Measurements from ENCODE around the gene LBX2. TPM values are rescaled to one million over a fixed set of nuclear protein-coding genes. Genes with fewer than 3 reads are reported as not detected.

The LBX2 gene
- polyA plus RNA-seq, 1 of the 3 experiments (the other 2 are of a cell fraction) = 0.03 TPM

DNA sequence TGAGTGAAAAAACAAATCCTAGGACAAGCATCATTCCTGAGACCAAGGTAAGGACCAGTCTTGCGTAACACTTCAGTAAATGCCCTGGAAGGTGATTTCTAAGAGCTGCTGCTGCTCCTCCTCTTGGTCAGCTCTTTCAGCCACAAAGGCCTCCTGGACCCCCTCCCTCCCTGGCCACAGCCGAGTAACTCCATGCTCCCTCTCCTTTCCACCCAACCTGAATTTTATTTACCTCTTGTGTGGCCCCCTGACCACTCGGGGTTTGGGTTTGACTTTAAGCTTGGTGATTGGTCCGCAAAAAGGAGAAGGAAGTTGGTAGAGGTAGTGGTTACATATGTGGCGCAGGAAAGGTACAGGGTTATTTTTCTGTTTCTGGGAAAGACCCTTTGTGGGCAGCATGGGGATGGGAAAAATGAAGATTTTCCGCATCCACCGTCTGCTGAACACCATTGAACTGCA, 39.5 kb upstream of the LBX2 start:
- H3K27ac ChIP-seq (ENCODE audit: low read depth in 2 of 2, low read length in 1 of 2) = no peak overlapping the region
- no peaks in the 10 kb centered on the region for H3K4me1 ChIP-seq (ENCODE audit: control insufficient read depth in 1 of 2, insufficient read depth in 2 of 2, low read depth in 1 of 2, low read length in 1 of 2)
- H3K4me3 ChIP-seq (ENCODE audit: low read depth in 2 of 2, low read length in 1 of 2) = no peak overlapping the region
- peaks cover 4 to 6% of the 10 kb centered on the region in 2 experiments for H3K36me3 ChIP-seq (replicated peaks in 1 of 2; ENCODE audit: control insufficient read depth in 1 of 2, insufficient read depth in 2 of 2, low read length in 1 of 2)
- H3K27me3 ChIP-seq (ENCODE audit: insufficient read depth) = no peaks in the 10 kb centered on the region
- no peak overlapping the region for H3K4me2 ChIP-seq
- no peaks in the 10 kb centered on the region for H3K79me2 ChIP-seq (ENCODE audit: insufficient read depth)
- H3K9me2 ChIP-seq = no peaks in the 10 kb centered on the region
- no peaks in the 10 kb centered on the region for H3K9me3 ChIP-seq
- no peak for DNase-seq
- H4K20me1 ChIP-seq (ENCODE audit: insufficient read depth) = no peaks in the 10 kb centered on the region
- H2AFZ ChIP-seq (ENCODE audit: low read depth) = no peak overlapping the region
- peaks cover 5% of the 10 kb centered on the region for H3F3A ChIP-seq (replicated peaks; ENCODE audit: insufficient read depth)
- no peak for TF ChIP-seq JUND (IDR thresholded peaks at IDR 0.05)
- TF ChIP-seq, protein P1, sequence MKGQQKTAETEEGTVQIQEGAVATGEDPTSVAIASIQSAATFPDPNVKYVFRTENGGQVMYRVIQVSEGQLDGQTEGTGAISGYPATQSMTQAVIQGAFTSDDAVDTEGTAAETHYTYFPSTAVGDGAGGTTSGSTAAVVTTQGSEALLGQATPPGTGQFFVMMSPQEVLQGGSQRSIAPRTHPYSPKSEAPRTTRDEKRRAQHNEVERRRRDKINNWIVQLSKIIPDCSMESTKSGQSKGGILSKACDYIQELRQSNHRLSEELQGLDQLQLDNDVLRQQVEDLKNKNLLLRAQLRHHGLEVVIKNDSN (IDR thresholded peaks at IDR 0.05; ENCODE audit: borderline replicate concordance, low read depth) = no peak
- TF ChIP-seq EP300 (IDR thresholded peaks at IDR 0.05; ENCODE audit: borderline replicate concordance in 1 of 2, low read depth in 1 of 2, low read length in 1 of 2) = no peak
- TF ChIP-seq ELF1 (IDR thresholded peaks at IDR 0.05) = no peak
- TF ChIP-seq GATA2 (CRISPR knock-in tag; IDR thresholded peaks at IDR 0.05) = no peak
- TF ChIP-seq FOXM1 (IDR thresholded peaks at IDR 0.05; ENCODE audit: low read depth) = no peak
- TF ChIP-seq REST (IDR thresholded peaks at IDR 0.05; ENCODE audit: low read depth, low read length) = no peak
- no peak for TF ChIP-seq CHD2 (IDR thresholded peaks at IDR 0.05; ENCODE audit: low read length, partially characterized antibody)
- no peak for TF ChIP-seq YY1 (IDR thresholded peaks at IDR 0.05; ENCODE audit: low read depth)
- CTCF ChIA-PET = no interaction called here
- POLR2A ChIA-PET = no interaction called here
- WGBS (ENCODE audit: low lambda C conversion rate) = 90% methylated on average over 7 of the region's 7 CpGs
- no peak overlapping the region for H3K9ac ChIP-seq

DNA sequence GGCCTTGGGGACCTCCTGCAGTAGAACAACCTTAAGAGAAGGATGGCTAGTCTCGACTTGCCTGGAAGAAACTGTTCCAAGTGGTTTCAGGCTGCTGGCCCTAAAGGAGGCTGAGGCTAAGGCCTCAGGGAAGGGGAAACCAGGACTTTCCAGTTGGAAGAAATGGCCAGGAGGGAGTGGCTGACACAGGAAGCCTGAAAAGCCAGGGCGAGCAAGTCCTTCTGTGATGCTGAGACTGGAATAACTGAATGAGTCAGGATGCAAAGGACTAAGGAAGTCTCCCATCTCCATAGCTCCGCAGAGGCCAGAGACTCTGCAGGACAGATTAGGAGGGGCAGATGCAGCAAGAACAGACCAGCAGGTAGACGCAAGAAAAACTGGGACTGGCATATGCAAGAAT, 37.7 kb upstream of the LBX2 start:
- no peaks in the 10 kb centered on the region for H3K4me1 ChIP-seq (ENCODE audit: control insufficient read depth in 1 of 2, insufficient read depth in 2 of 2, low read depth in 1 of 2, low read length in 1 of 2)
- no peaks in the 10 kb centered on the region for H4K20me1 ChIP-seq (ENCODE audit: insufficient read depth)
- no peak for TF ChIP-seq MEF2A (IDR thresholded peaks at IDR 0.05; ENCODE audit: borderline replicate concordance, low read depth)
- TF ChIP-seq SIN3A (IDR thresholded peaks at IDR 0.05; ENCODE audit: borderline replicate concordance, low read depth, low read length) = no peak
- TF ChIP-seq, protein P2, sequence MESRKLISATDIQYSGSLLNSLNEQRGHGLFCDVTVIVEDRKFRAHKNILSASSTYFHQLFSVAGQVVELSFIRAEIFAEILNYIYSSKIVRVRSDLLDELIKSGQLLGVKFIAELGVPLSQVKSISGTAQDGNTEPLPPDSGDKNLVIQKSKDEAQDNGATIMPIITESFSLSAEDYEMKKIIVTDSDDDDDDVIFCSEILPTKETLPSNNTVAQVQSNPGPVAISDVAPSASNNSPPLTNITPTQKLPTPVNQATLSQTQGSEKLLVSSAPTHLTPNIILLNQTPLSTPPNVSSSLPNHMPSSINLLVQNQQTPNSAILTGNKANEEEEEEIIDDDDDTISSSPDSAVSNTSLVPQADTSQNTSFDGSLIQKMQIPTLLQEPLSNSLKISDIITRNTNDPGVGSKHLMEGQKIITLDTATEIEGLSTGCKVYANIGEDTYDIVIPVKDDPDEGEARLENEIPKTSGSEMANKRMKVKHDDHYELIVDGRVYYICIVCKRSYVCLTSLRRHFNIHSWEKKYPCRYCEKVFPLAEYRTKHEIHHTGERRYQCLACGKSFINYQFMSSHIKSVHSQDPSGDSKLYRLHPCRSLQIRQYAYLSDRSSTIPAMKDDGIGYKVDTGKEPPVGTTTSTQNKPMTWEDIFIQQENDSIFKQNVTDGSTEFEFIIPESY (IDR thresholded peaks at IDR 0.05; ENCODE audit: borderline replicate concordance, low read depth) = no peak
- TF ChIP-seq IRF3 (IDR thresholded peaks at IDR 0.05; ENCODE audit: low read depth, low read length) = no peak
- TF ChIP-seq FOXM1 (IDR thresholded peaks at IDR 0.05; ENCODE audit: low read depth) = no peak
- no peak for TF ChIP-seq EP300 (IDR thresholded peaks at IDR 0.05; ENCODE audit: borderline replicate concordance in 1 of 2, low read depth in 1 of 2, low read length in 1 of 2)
- no peak for TF ChIP-seq SMC3 (IDR thresholded peaks at IDR 0.05; ENCODE audit: low read depth, low read length)
- TF ChIP-seq, protein P3, sequence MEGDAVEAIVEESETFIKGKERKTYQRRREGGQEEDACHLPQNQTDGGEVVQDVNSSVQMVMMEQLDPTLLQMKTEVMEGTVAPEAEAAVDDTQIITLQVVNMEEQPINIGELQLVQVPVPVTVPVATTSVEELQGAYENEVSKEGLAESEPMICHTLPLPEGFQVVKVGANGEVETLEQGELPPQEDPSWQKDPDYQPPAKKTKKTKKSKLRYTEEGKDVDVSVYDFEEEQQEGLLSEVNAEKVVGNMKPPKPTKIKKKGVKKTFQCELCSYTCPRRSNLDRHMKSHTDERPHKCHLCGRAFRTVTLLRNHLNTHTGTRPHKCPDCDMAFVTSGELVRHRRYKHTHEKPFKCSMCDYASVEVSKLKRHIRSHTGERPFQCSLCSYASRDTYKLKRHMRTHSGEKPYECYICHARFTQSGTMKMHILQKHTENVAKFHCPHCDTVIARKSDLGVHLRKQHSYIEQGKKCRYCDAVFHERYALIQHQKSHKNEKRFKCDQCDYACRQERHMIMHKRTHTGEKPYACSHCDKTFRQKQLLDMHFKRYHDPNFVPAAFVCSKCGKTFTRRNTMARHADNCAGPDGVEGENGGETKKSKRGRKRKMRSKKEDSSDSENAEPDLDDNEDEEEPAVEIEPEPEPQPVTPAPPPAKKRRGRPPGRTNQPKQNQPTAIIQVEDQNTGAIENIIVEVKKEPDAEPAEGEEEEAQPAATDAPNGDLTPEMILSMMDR (IDR thresholded peaks at IDR 0.05) = no peak
- H3K9me2 ChIP-seq = no peaks in the 10 kb centered on the region
- no peaks in the 10 kb centered on the region for H3K79me2 ChIP-seq (ENCODE audit: insufficient read depth)
- H3F3A ChIP-seq (replicated peaks; ENCODE audit: insufficient read depth) = peaks cover 12% of the 10 kb centered on the region
- DNase-seq = no peak
- no peaks in the 10 kb centered on the region for H3K9me3 ChIP-seq
- POLR2A ChIA-PET = no interaction called here
- no peak overlapping the region for H3K4me3 ChIP-seq (ENCODE audit: low read depth in 2 of 2, low read length in 1 of 2)
- peaks cover 10 to 20% of the 10 kb centered on the region in 2 experiments for H3K36me3 ChIP-seq (replicated peaks in 1 of 2; ENCODE audit: control insufficient read depth in 1 of 2, insufficient read depth in 2 of 2, low read length in 1 of 2)
- no peak overlapping the region for H3K9ac ChIP-seq
- H3K4me2 ChIP-seq = no peak overlapping the region
- H3K27ac ChIP-seq (ENCODE audit: low read depth in 2 of 2, low read length in 1 of 2) = no peak overlapping the region
- H3K27me3 ChIP-seq (ENCODE audit: insufficient read depth) = no peaks in the 10 kb centered on the region
- CTCF ChIA-PET = interaction anchor here (2.1 to 7.8 kb wide), 2 partner anchors 30 to 54 kb away, joined by 7 to 102 read pairs; partner anchors contain the start of genes CCDC142, PCGF1 and TTC31
- no peak overlapping the region for H2AFZ ChIP-seq (ENCODE audit: low read depth)
- 76% methylated on average over 4 of the region's 4 CpGs for WGBS (ENCODE audit: low lambda C conversion rate)
